Pancreas (tissue), 10 donors: Measurements from ENCODE around the gene FAM131A. TPM values are rescaled to one million over a fixed set of nuclear protein-coding genes. Genes with fewer than 3 reads are reported as not detected.

Experiments used
- ATAC-seq, 4 donors: fragments of 200-7000 bp; cut with Tn5 transposase; one replicate each; pipeline versions ENCODE4 v1.8.0 to v1.9.1; 2020; ENCODE audit warnings: mild to moderate bottlenecking in 4 of 4, moderate library complexity in 4 of 4
- DNase-seq, 6 donors: peaks; one replicate each; pipeline ENCODE4 v3.0.0-alpha.2; 2020
- FAIRE-seq: peaks from 2 replicates; lab custom pipeline; 2012; peaks lifted over from hg19 to GRCh38; lab: Jason Lieb, UNC
- H3K27ac ChIP-seq, 4 donors: fragments of 200-600 bp; sonication (generic); 1 replicate in 3 of 4; 2 replicates in 1 of 4; pipeline versions ENCODE4 v1.5.0 to v1.8.0; 2020
- H3K27me3 ChIP-seq, 4 donors: fragments of 200-600 bp; one replicate each; pipeline ENCODE4 v1.8.0; 2021
- H3K36me3 ChIP-seq, 3 donors: fragments of 200-600 bp; sonication (generic) in 1 of 3; one replicate each; pipeline versions ENCODE4 v1.5.0 to v1.8.0; 2020 to 2021
- H3K4me1 ChIP-seq, 3 donors: fragments of 200-600 bp; one replicate each; pipeline ENCODE4 v1.8.0; 2021
- H3K4me3 ChIP-seq, 4 donors: fragments of 200-600 bp; sonication (generic) in 2 of 4; one replicate each; pipeline versions ENCODE4 v1.5.0 to v1.8.0; 2020 to 2021
- H3K9me3 ChIP-seq, 4 donors: fragments of 200-600 bp; one replicate each; pipeline ENCODE4 v1.8.0; 2021
- WGBS, 2 donors: extraction: QIAGEN DNeasy Blood & Tissue Kit; methylation state at CpG; one replicate each; pipeline ENCODE4 v1.1.7; 2013; 5-methylcytosine and 5-hydroxymethylcytosine counted together
- intact Hi-C, 3 donors: fragments of 100-400 bp; cut with DNase I; formaldehyde crosslinking; loops; one replicate each; pipeline versions ENCODE4 v1.11.1 to v1.14.2; 2022
- polyA plus RNA-seq, 2 donors: library from polyadenylated mRNA; stranded (reverse); fragments of 200-250 nt; gene quantifications; one replicate each; pipeline ENCODE4 v1.2.3, GENCODE V29; 2013
- total RNA-seq, 6 donors: library from RNA; stranded (reverse); fragmentation: NEBNext Ultra II Directional in 4 of 6; extraction: Animal tissue kit (Norgen Biotek cat#: 25700) in 4 of 6; gene quantifications; one replicate each; pipeline versions ENCODE4 v1.2.1 to v1.2.4, GENCODE V29; 2021 to 2023
- TF ChIP-seq, protein P1 (sequence below), 4 donors: fragments of 200-600 bp; sonication (generic) in 3 of 4; IDR thresholded peaks; one replicate each; pipeline versions ENCODE4 v1.5.0 to v1.8.0; 2021; ENCODE audit warnings: antibody characterized with exemption in 4 of 4
- donor health status: healthy with polysubstance abuse.
- donor health status: DM: no; HTN: no; CAD: no; lungs with moderate emphysema.
- donor health status: DM: no; HTN: no; CAD: no.
- donor health status: control.
- donor health status: control.
- donor health status: Bipolar disorder and iron deficiency.
- donor health status: DM: yes; HTN: yes; CAD: no.
- donor health status: DM: no; HTN: no; CAD: no.
- donor health status: DM: no; HTN: no; CAD: no.
- donor health status: DM: yes; HTN: yes; CAD: no.

FAM131A gene
- total and polyA plus RNA-seq, 8 donors, result 4.0 to 22.5 (median 7.9) TPM

DNA sequence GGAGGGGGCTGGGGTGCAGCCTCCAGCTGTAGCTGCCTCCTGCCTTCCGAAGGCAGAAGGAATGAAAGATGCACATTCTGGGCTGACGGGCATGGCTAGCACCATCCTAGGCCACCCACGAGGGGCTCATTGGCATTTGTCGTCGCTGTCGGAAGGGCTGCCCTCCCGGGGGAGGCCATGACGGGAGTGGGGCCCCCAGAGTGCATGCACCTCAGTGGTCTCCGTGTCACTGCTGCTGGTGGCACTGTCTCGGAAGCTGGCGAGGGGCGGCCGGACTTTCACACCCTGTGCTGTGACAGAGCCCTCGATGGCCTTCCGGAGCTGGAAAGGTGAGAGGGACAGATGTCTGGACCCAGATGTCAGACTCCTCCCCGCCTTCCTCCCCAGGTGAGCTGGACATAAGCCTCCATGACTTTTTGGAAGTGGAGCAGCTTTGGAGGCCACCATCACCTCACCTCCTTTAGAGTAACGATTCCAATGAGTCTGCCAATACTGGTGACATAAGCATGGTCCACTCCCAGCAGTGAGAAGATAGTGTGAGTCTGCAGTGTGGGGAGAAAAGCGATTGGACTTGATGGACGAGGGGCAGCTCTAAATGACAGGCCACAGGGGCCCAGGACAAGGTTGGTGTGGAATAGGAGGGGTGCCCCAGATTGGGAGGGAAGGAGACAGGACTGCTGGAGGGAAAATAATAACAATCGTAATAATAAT lies 9.2 kb downstream of the FAM131A start:
- WGBS, 2 donors, result 88 to 95% methylated on average over 20 of the region's 20 CpGs
- H3K27me3 ChIP-seq, result no peaks in the 10 kb centered on the region
- no peak for ATAC-seq
- no peaks in the 10 kb centered on the region for H3K9me3 ChIP-seq
- intact Hi-C loops, result no loop called here
- H3K4me1 ChIP-seq, result peaks cover 0 to 7% (median 0%) of the 10 kb centered on the region in 3 donors
- peak in 1 of 6 donors; percentile 74 for DNase-seq
- H3K27ac ChIP-seq, result no peak overlapping the region
- TF ChIP-seq, protein P1, sequence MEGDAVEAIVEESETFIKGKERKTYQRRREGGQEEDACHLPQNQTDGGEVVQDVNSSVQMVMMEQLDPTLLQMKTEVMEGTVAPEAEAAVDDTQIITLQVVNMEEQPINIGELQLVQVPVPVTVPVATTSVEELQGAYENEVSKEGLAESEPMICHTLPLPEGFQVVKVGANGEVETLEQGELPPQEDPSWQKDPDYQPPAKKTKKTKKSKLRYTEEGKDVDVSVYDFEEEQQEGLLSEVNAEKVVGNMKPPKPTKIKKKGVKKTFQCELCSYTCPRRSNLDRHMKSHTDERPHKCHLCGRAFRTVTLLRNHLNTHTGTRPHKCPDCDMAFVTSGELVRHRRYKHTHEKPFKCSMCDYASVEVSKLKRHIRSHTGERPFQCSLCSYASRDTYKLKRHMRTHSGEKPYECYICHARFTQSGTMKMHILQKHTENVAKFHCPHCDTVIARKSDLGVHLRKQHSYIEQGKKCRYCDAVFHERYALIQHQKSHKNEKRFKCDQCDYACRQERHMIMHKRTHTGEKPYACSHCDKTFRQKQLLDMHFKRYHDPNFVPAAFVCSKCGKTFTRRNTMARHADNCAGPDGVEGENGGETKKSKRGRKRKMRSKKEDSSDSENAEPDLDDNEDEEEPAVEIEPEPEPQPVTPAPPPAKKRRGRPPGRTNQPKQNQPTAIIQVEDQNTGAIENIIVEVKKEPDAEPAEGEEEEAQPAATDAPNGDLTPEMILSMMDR (IDR thresholded peaks at IDR 0.05), result no peak
- H3K4me3 ChIP-seq, result no peak overlapping the region
- no peaks in the 10 kb centered on the region for H3K36me3 ChIP-seq
- no peak for FAIRE-seq

DNA sequence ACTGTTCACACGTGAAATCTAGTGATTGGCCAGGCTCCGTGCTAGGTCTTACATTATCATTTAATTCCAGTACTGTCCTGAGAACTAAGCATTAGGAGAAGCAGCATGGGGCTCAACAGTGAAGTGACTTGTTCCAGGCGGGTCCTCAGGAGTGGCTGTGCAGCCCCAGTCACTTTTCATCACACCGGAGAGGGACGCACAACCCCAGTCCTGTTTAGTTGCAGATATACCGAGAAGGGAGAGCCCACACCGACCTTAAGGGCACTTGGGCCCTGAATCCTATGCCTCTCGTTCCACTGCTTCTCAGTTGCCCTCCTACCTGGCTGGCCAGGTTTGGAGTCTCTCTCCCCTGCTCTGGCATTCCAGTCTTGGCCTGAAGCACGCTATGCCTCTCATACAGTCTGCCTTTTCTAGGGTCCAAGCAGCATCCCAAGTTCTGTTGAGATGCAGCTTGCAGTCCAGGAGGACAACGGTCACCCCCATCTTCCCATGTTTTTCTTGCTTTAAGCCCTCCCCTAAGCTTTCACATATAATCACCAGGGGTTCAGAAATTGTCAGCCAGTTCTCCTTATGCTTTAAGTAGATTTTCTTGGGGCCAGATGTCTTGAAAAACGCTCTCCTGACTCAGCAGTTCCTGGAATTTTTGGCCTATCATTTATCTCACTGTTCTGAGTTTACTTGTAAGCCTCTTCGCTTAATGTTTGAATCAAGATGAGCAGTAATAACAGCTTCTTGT lies 10.1 kb downstream of the FAM131A start:
- no peak for DNase-seq
- WGBS, 2 donors, result 73 to 75% methylated on average over 12 of the region's 12 CpGs

DNA sequence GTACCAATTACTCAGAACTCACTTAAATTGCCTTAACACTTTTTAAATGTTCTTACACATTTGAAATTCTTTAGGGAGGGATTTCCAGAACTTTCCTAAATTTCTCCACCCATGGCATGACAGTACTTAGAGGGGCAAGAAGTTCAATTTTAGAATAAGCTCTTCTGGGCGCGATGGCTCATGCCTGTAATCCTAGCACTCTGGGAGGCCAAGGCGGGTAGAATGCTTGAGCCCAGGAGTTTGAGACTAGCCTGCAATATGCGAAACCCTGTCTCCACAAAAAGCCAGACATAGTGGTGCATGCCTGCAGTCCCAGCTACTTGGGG lies 10.6 kb downstream of the FAM131A start:
- Histone ChIP-seq H3K27ac (no peak overlapping the region), H3K27me3 (no peaks in the 10 kb centered on the region), H3K36me3 (no peaks in the 10 kb centered on the region), H3K4me1 (peaks cover 0 to 16% (median 5%) of the 10 kb centered on the region in 3 donors), H3K4me3 (no peak overlapping the region), H3K9me3 (no peaks in the 10 kb centered on the region)
- no peak for ATAC-seq
- DNase-seq, result no peak
- TF ChIP-seq, protein P1 (IDR thresholded peaks at IDR 0.05), result no peak
- FAIRE-seq, result no peak
- intact Hi-C loops, result no loop called here
- WGBS, 2 donors, result 82 to 92% methylated on average over 4 of the region's 4 CpGs

More for the DNA sequence above, 10.1 kb downstream of the FAM131A start:
- no peak overlapping the region for H3K4me3 ChIP-seq
- no peaks in the 10 kb centered on the region for H3K27me3 ChIP-seq
- H3K27ac ChIP-seq, result no peak overlapping the region
- FAIRE-seq (no peak), ATAC-seq (no peak)
- no peaks in the 10 kb centered on the region for H3K9me3 ChIP-seq
- TF ChIP-seq, protein P1 (IDR thresholded peaks at IDR 0.05), result no peak
- H3K36me3 ChIP-seq, result no peaks in the 10 kb centered on the region
- intact Hi-C loops, result no loop called here
- peaks cover 0 to 12% (median 3%) of the 10 kb centered on the region in 3 donors for H3K4me1 ChIP-seq

DNA sequence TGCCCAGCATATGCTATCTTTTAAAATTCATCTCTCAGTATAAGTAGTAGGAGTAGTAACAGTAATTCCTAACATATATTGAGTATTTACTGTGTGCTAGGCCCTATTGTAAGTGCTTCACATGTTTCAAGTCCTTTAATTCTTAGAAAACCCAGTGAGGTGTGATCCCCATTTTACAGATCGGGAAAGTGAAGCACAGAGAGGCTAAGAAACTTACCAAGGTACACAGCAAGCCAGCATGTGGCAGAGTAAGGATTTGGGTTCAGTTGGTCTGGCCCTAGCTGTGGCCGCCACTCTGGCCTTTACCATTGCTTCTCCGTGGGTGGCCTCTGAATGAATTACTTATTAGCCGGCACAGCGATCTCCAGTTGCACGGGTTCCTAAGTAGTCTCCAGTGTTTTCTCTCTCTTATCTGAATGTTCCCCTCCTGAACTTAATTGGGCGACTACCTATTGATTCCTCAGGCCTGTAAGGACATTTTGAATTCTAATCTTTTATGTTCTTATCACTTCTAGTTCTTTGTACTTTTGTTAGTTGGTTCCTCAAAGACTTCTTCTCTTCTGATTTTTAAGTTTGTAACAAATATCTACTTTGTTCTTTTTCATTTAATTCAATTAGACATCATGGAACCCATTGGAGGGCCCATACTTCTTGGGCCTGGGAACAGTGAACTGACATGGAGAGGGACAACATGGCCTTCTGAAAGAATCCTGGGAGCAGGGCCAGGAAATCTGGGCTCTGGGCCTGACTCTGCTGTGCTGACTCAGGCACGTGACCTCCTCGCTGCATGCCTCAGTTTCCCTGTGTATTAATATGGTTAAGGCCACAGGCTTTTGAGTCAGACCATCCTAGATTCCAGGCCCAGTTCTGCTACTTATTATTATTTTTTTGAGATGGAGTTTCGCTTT lies 12.4 kb downstream of the FAM131A start:
- FAIRE-seq, result no peak
- Histone ChIP-seq H3K4me3 (no peak overlapping the region), H3K27ac (peak overlapping the region; percentile 10 to 33 (median 25)), H3K27me3 (no peaks in the 10 kb centered on the region), H3K4me1 (peaks cover 0 to 16% (median 5%) of the 10 kb centered on the region in 3 donors), H3K36me3 (no peaks in the 10 kb centered on the region), H3K9me3 (no peaks in the 10 kb centered on the region)
- intact Hi-C loops, result no loop called here
- ATAC-seq, result peak in 1 of 4 donors; percentile 12
- DNase-seq, result peak in 1 of 6 donors; percentile 22
- 60 to 66% methylated on average over 10 of the region's 10 CpGs for WGBS, 2 donors
- TF ChIP-seq, protein P1 (IDR thresholded peaks at IDR 0.05), result no peak
